Prostate gland (tissue), 2 donors: ENCODE results near the gene FZD10.

Experiments
- CTCF ChIP-seq, 4 experiments: fragments of 200-600 bp in 2 of 4; fragments of 450-650 bp in 2 of 4; sonication (generic) in 2 of 4; IDR thresholded peaks; 1 replicate in 3 of 4; 2 replicates in 1 of 4; pipeline ENCODE4 v1.5.1; 2016 to 2019; ENCODE audit warnings: antibody characterized with exemption in 4 of 4, mild to moderate bottlenecking in 2 of 4, moderate library complexity in 2 of 4
- POLR2AphosphoS5 ChIP-seq: sonication (generic); formaldehyde crosslinking; IDR thresholded peaks from one replicate; pipeline ENCODE4 v1.6.1; 2017; ENCODE audit warnings: antibody characterized with exemption

GRCh38 chr12:130166306-130166705 lies 4.0 kb downstream of the FZD10 start:
- TF ChIP-seq POLR2AphosphoS5 (no peak), CTCF (IDR thresholded peaks at IDR 0.05) (no peak)
